GM12878 (cell line): ENCODE measurements around the gene SESN1. TPM values are rescaled to one million over a fixed set of nuclear protein-coding genes. Genes with fewer than 3 reads are reported as not detected.

Experiments
- ATAC-seq: fragments of 200-7000 bp; cut with Tn5 transposase; 3 replicates; pipeline ENCODE4 v1.9.1; 2020; ENCODE audit warnings: mild to moderate bottlenecking, moderate library complexity
- BruUV-seq: library from RNA; stranded (reverse); fragments of 400-500 nt; replicated peaks from 2 replicates; lab custom pipeline; 2021; lab: Mats Ljungman, UMichigan
- CTCF ChIA-PET: fragments of 300-600 bp; sonication (Branson Sonifier 250); formaldehyde crosslinking; extraction: SDS; loops from one replicate; lab custom pipeline; 2021; ENCODE audit warnings: inconsistent platforms; lab: Yijun Ruan, JAX
- POLR2A ChIA-PET: fragments of 350-600 bp; formaldehyde crosslinking; extraction: SDS; loops from one replicate; lab custom pipeline; 2021; ENCODE audit warnings: inconsistent platforms; lab: Charles Lee
- RAD21 ChIA-PET: fragments of 300-600 bp; sonication (Branson Sonifier 250); formaldehyde crosslinking; loops from one replicate; lab custom pipeline; 2023; ENCODE audit warnings: antibody characterized with exemption; ENCODE audit not compliant: unreplicated experiment; lab: Charles Lee
- SMC1A ChIA-PET: fragments of 300-600 bp; sonication (Branson Sonifier 250); formaldehyde crosslinking; loops from one replicate; lab custom pipeline; 2023; ENCODE audit not compliant: unreplicated experiment, uncharacterized antibody; lab: Charles Lee
- DNase-seq: peaks from one replicate; pipeline ENCODE4 v3.0.0-alpha.2; 2011; ENCODE audit warnings: low read depth, low spot score
- FAIRE-seq: peaks from 3 replicates; lab custom pipeline; 2011; peaks lifted over from hg19 to GRCh38; lab: Jason Lieb, UNC
- H2AFZ ChIP-seq: 2 replicates; pipeline ENCODE4 v1.6.0; 2011; ENCODE audit warnings: low read depth, low read length, control low read depth; ENCODE audit not compliant: control insufficient read depth
- H3K27ac ChIP-seq: 2 replicates; pipeline ENCODE4 v1.5.1; 2011; ENCODE audit warnings: control low read depth; ENCODE audit not compliant: control insufficient read depth, insufficient read depth
- H3K27me3 ChIP-seq, 2 experiments: replicated peaks in 1 of 2; 2 replicates each; pipeline versions ENCODE4 v1.6.0 to v1.6.1; 2011; ENCODE audit warnings: low read length in 1 of 2; ENCODE audit not compliant: control insufficient read depth in 2 of 2, insufficient read depth in 2 of 2
- H3K36me3 ChIP-seq, 2 experiments: 2 replicates each; pipeline ENCODE4 v1.5.1; 2011; ENCODE audit warnings: low read length in 1 of 2; ENCODE audit not compliant: control insufficient read depth in 2 of 2, insufficient read depth in 2 of 2
- H3K4me1 ChIP-seq: 2 replicates; pipeline ENCODE4 v1.6.1; 2011; ENCODE audit warnings: mild to moderate bottlenecking, low read length, moderate library complexity, mixed read lengths; ENCODE audit not compliant: control insufficient read depth, insufficient read depth
- H3K4me2 ChIP-seq: 2 replicates; pipeline ENCODE4 v1.6.0; 2011; ENCODE audit warnings: control low read depth; ENCODE audit not compliant: control insufficient read depth, insufficient read depth
- H3K4me3 ChIP-seq: fragments of 200-600 bp; sonication (generic); 2 replicates; pipeline ENCODE4 v1.5.1; 2016
- H3K79me2 ChIP-seq: 2 replicates; pipeline ENCODE4 v1.6.0; 2011; ENCODE audit warnings: low read length; ENCODE audit not compliant: control insufficient read depth, insufficient read depth
- H3K9ac ChIP-seq: 2 replicates; pipeline ENCODE4 v1.8.0; 2011; ENCODE audit warnings: low read length, control low read depth, mixed read lengths; ENCODE audit not compliant: control insufficient read depth, insufficient read depth
- H3K9me3 ChIP-seq: replicated peaks from 3 replicates; pipeline ENCODE4 v1.5.1; 2011; ENCODE audit warnings: mild to moderate bottlenecking, low read length; ENCODE audit not compliant: control insufficient read depth, insufficient read depth
- H4K20me1 ChIP-seq: 2 replicates; pipeline ENCODE4 v1.6.0; 2011; ENCODE audit not compliant: control insufficient read depth, insufficient read depth
- FOXM1 ChIP-seq: IDR thresholded peaks from 2 replicates; pipeline ENCODE4 v1.6.1; 2012; ENCODE audit warnings: low read depth, mild to moderate bottlenecking, inconsistent platforms, low read length, moderate library complexity
- GATAD2B ChIP-seq: fragments of 450-650 bp; conservative IDR thresholded peaks from 2 replicates; pipeline ENCODE4 v1.6.1; 2017; ENCODE audit warnings: low read depth, mild to moderate bottlenecking, moderate library complexity
- HCFC1 ChIP-seq: fragments of 150-350 bp; IDR thresholded peaks from 2 replicates; pipeline ENCODE4 v1.6.1; 2014; ENCODE audit warnings: low read length
- PAX5 ChIP-seq: IDR thresholded peaks from 2 replicates; pipeline ENCODE4 v1.6.1; 2011; ENCODE audit warnings: low read depth, low read length, borderline replicate concordance
- SREBF2 ChIP-seq: IDR thresholded peaks from 2 replicates; pipeline ENCODE4 v1.6.1; 2012; ENCODE audit warnings: mild to moderate bottlenecking, low read length
- TAF1 ChIP-seq: IDR thresholded peaks from 2 replicates; pipeline ENCODE4 v1.6.1; 2011; ENCODE audit warnings: mild to moderate bottlenecking, low read depth, low read length, borderline replicate concordance
- ZNF207 ChIP-seq: fragments of 450-650 bp; IDR thresholded peaks from 2 replicates; pipeline ENCODE4 v1.6.1; 2014; ENCODE audit warnings: antibody characterized with exemption, mild to moderate bottlenecking, borderline replicate concordance
- WGBS: methylation state at CpG from one replicate; pipeline ENCODE4 v1.1.6; 2016; ENCODE audit warnings: low lambda C conversion rate; ENCODE audit not compliant: insufficient replicate concordance, insufficient coverage; ENCODE audit errors: missing lambda C conversion rate; 5-methylcytosine and 5-hydroxymethylcytosine counted together
- in situ Hi-C: fragments of 300-500 bp; cut with MboI; formaldehyde crosslinking; loops from 9 replicates; pipeline ENCODE4 v1.14.3; 2018; ENCODE audit warnings: mixed read lengths
- intact Hi-C: fragments of 100-400 bp; cut with micrococcal nuclease; formaldehyde crosslinking; loops from one replicate; pipeline ENCODE4 v1.14.2; 2022; ENCODE audit not compliant: unreplicated experiment
- polyA plus RNA-seq, 11 experiments: library from polyadenylated mRNA; depleted of rRNA in 4 of 11; unstranded in 6 of 11; stranded (reverse) in 5 of 11; fragments of >200 nt; fragmentation: Nextera tagmentation in 4 of 11; fragmentation: Illumina TruSeq in 1 of 11; extraction: Ambion mirVana in 4 of 11; extraction: Trizol in 1 of 11; gene quantifications; 1 replicate in 1 of 11; 2 replicates in 10 of 11; pipeline versions ENCODE4 v1.2.1 to v1.2.3, GENCODE V29; 2011 to 2016; ENCODE audit warnings: inconsistent platforms in 2 of 11, missing spikeins in 2 of 11, low read depth in 1 of 11
- total RNA-seq, 4 experiments: library from RNA; depleted of rRNA in 3 of 4; stranded (reverse); fragments of >200 nt in 3 of 4; fragmentation: Illumina TruSeq in 1 of 4; extraction: Trizol in 1 of 4; gene quantifications; 2 replicates each; pipeline versions ENCODE4 v1.2.1 to v1.2.3, GENCODE V29; 2013 to 2021
- TF ChIP-seq, protein P1 (sequence below): fragments of 450-650 bp; IDR thresholded peaks from 2 replicates; pipeline ENCODE4 v1.6.1; 2018; ENCODE audit warnings: mild to moderate bottlenecking, low read depth, moderate library complexity; ENCODE audit not compliant: partially characterized antibody
- TF ChIP-seq, protein P2 (sequence below): fragments of 450-650 bp; conservative IDR thresholded peaks from 2 replicates; pipeline ENCODE4 v1.6.1; 2017; ENCODE audit warnings: mild to moderate bottlenecking, moderate library complexity
- TF ChIP-seq, protein P3 (sequence below): IDR thresholded peaks from 2 replicates; pipeline ENCODE4 v1.6.1; 2012; ENCODE audit warnings: improper control_type of control experiment, low read depth, low read length; ENCODE audit not compliant: insufficient replicate concordance
- TF ChIP-seq, protein P4 (sequence below): IDR thresholded peaks from 2 replicates; pipeline ENCODE4 v1.6.1; 2011; ENCODE audit warnings: borderline replicate concordance, low read depth, mild to moderate bottlenecking, moderate library complexity, mixed read lengths, low read length; ENCODE audit not compliant: insufficient read depth; ENCODE audit errors: extremely low read length

Gene SESN1
- total and polyA plus RNA-seq, 10 of the 15 experiments (the other 5 are each of a cell fraction or from before 2014, with no cell fraction given), result 1.3 to 13.0 (median 3.3) TPM

DNA sequence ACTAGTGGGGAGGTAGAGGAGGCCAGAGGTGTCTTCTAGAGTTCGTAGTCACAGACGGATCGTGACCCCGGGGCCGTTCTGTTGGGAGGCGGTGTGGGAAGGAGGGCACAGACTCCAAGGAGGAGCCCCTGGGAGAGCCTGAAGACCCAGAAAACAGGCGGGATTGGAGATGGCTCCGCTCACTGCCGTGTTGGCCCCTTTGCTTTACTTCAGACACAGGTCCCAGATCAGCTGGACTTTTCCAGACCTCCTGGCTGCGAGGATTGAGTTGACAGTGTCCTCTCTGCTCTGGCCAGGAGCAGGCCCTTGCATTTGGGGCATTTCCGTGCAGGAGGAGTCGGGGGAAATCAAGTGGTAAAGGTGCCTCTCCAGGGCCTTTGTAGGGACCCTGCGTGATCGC, 133.6 kb downstream of the SESN1 start:
- Histone ChIP-seq H3K36me3 (no peaks in the 10 kb centered on the region), H3K4me2 (no peak overlapping the region), H3K9ac (no peak overlapping the region), H2AFZ (no peak overlapping the region), H4K20me1 (no peaks in the 10 kb centered on the region), H3K27ac (no peak overlapping the region), H3K4me1 (no peaks in the 10 kb centered on the region), H3K79me2 (no peaks in the 10 kb centered on the region), H3K4me3 (no peak overlapping the region), H3K27me3 (peaks cover 0 to 3% of the 10 kb centered on the region in 2 experiments), H3K9me3 (no peaks in the 10 kb centered on the region)
- RAD21 ChIA-PET, result no interaction called here
- intact Hi-C loops (no loop called here), in situ Hi-C loops (no loop called here)
- no peak for TF ChIP-seq ZNF207
- TF ChIP-seq, protein P1, sequence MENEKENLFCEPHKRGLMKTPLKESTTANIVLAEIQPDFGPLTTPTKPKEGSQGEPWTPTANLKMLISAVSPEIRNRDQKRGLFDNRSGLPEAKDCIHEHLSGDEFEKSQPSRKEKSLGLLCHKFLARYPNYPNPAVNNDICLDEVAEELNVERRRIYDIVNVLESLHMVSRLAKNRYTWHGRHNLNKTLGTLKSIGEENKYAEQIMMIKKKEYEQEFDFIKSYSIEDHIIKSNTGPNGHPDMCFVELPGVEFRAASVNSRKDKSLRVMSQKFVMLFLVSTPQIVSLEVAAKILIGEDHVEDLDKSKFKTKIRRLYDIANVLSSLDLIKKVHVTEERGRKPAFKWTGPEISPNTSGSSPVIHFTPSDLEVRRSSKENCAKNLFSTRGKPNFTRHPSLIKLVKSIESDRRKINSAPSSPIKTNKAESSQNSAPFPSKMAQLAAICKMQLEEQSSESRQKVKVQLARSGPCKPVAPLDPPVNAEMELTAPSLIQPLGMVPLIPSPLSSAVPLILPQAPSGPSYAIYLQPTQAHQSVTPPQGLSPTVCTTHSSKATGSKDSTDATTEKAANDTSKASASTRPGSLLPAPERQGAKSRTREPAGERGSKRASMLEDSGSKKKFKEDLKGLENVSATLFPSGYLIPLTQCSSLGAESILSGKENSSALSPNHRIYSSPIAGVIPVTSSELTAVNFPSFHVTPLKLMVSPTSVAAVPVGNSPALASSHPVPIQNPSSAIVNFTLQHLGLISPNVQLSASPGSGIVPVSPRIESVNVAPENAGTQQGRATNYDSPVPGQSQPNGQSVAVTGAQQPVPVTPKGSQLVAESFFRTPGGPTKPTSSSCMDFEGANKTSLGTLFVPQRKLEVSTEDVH, result no peak
- TF ChIP-seq, protein P2, sequence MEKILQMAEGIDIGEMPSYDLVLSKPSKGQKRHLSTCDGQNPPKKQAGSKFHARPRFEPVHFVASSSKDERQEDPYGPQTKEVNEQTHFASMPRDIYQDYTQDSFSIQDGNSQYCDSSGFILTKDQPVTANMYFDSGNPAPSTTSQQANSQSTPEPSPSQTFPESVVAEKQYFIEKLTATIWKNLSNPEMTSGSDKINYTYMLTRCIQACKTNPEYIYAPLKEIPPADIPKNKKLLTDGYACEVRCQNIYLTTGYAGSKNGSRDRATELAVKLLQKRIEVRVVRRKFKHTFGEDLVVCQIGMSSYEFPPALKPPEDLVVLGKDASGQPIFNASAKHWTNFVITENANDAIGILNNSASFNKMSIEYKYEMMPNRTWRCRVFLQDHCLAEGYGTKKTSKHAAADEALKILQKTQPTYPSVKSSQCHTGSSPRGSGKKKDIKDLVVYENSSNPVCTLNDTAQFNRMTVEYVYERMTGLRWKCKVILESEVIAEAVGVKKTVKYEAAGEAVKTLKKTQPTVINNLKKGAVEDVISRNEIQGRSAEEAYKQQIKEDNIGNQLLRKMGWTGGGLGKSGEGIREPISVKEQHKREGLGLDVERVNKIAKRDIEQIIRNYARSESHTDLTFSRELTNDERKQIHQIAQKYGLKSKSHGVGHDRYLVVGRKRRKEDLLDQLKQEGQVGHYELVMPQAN, result no peak
- no peak for TF ChIP-seq GATAD2B
- no peak for TF ChIP-seq FOXM1
- TF ChIP-seq HCFC1, result no peak
- TF ChIP-seq SREBF2, result no peak
- TF ChIP-seq, protein P3, sequence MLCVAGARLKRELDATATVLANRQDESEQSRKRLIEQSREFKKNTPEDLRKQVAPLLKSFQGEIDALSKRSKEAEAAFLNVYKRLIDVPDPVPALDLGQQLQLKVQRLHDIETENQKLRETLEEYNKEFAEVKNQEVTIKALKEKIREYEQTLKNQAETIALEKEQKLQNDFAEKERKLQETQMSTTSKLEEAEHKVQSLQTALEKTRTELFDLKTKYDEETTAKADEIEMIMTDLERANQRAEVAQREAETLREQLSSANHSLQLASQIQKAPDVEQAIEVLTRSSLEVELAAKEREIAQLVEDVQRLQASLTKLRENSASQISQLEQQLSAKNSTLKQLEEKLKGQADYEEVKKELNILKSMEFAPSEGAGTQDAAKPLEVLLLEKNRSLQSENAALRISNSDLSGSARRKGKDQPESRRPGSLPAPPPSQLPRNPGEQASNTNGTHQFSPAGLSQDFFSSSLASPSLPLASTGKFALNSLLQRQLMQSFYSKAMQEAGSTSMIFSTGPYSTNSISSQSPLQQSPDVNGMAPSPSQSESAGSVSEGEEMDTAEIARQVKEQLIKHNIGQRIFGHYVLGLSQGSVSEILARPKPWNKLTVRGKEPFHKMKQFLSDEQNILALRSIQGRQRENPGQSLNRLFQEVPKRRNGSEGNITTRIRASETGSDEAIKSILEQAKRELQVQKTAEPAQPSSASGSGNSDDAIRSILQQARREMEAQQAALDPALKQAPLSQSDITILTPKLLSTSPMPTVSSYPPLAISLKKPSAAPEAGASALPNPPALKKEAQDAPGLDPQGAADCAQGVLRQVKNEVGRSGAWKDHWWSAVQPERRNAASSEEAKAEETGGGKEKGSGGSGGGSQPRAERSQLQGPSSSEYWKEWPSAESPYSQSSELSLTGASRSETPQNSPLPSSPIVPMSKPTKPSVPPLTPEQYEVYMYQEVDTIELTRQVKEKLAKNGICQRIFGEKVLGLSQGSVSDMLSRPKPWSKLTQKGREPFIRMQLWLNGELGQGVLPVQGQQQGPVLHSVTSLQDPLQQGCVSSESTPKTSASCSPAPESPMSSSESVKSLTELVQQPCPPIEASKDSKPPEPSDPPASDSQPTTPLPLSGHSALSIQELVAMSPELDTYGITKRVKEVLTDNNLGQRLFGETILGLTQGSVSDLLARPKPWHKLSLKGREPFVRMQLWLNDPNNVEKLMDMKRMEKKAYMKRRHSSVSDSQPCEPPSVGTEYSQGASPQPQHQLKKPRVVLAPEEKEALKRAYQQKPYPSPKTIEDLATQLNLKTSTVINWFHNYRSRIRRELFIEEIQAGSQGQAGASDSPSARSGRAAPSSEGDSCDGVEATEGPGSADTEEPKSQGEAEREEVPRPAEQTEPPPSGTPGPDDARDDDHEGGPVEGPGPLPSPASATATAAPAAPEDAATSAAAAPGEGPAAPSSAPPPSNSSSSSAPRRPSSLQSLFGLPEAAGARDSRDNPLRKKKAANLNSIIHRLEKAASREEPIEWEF, result no peak
- TF ChIP-seq, protein P4, sequence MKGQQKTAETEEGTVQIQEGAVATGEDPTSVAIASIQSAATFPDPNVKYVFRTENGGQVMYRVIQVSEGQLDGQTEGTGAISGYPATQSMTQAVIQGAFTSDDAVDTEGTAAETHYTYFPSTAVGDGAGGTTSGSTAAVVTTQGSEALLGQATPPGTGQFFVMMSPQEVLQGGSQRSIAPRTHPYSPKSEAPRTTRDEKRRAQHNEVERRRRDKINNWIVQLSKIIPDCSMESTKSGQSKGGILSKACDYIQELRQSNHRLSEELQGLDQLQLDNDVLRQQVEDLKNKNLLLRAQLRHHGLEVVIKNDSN, result no peak
- no peak for TF ChIP-seq TAF1
- no peak for TF ChIP-seq PAX5
- POLR2A ChIA-PET, result no interaction called here
- BruUV-seq, result no TSS peak
- 65% methylated on average over 14 of the region's 14 CpGs for WGBS
- no peak for DNase-seq
- FAIRE-seq, result no peak
- no peak for ATAC-seq
- CTCF ChIA-PET, result no interaction called here
- SMC1A ChIA-PET, result no interaction called here
